Activated CD8-positive, alpha-beta T cell treated with anti-CD3 and anti-CD28 coated beads for 36 hours (primary cell): ENCODE measurements around the gene GJD4. TPM values are rescaled to one million over a fixed set of nuclear protein-coding genes. Genes with fewer than 3 reads are reported as not detected.

Experiments
- ATAC-seq: fragments of 200-7000 bp; cut with Tn5 transposase; one replicate; pipeline ENCODE4 v1.10.0; 2021; ENCODE audit warnings: mild to moderate bottlenecking, moderate library complexity
- CTCF ChIA-PET: fragments of 350-600 bp; sonication (Branson Sonifier 250); formaldehyde crosslinking; loops from one replicate; lab custom pipeline; 2021; ENCODE audit warnings: antibody characterized with exemption; lab: Charles Lee
- POLR2A ChIA-PET: fragments of 350-600 bp; sonication (Branson Sonifier 250); formaldehyde crosslinking; loops from one replicate; lab custom pipeline; 2021; ENCODE audit warnings: antibody characterized with exemption; lab: Charles Lee
- DNase-seq: peaks from one replicate; pipeline ENCODE4 v3.0.0-alpha.2; 2020
- H3K27ac Mint-ChIP-seq: one replicate; pipeline ENCODE4 v1.8.0; 2021; ENCODE audit warnings: mild to moderate bottlenecking, mixed read lengths
- H3K27me3 Mint-ChIP-seq: one replicate; pipeline ENCODE4 v1.8.0; 2021; ENCODE audit warnings: mixed read lengths
- H3K36me3 Mint-ChIP-seq: one replicate; pipeline ENCODE4 v1.8.0; 2021; ENCODE audit warnings: low read depth, mixed read lengths
- H3K4me1 Mint-ChIP-seq: one replicate; pipeline ENCODE4 v1.8.0; 2021; ENCODE audit warnings: low read depth, mixed read lengths
- H3K4me3 Mint-ChIP-seq: one replicate; pipeline ENCODE4 v1.8.0; 2021; ENCODE audit warnings: mild to moderate bottlenecking, moderate library complexity, mixed read lengths
- H3K9me3 Mint-ChIP-seq: one replicate; pipeline ENCODE4 v1.8.0; 2021; ENCODE audit warnings: mixed read lengths
- CTCF ChIP-seq: fragments of 200-600 bp; IDR thresholded peaks from one replicate; pipeline ENCODE4 v1.8.0; 2022; ENCODE audit warnings: antibody characterized with exemption, mild to moderate bottlenecking
- intact Hi-C: fragments of 100-400 bp; cut with micrococcal nuclease; formaldehyde crosslinking; loops from one replicate; pipeline ENCODE4 v1.10.0; 2022
- total RNA-seq, 2 experiments: library from RNA; stranded (reverse); gene quantifications; one replicate each; pipeline ENCODE4 v1.2.3, GENCODE V29; 2021

Gene GJD4
- total RNA-seq, 2 experiments from 2014 or later = not detected

GRCh38 chr10:35642793-35643114 lies 37.6 kb downstream of the GJD4 start:
- no peak for TF ChIP-seq CTCF
- Mint-ChIP-seq H3K36me3 (no peaks in the 10 kb centered on the region), H3K4me3 (peak overlapping the region; percentile 71), H3K27ac (no peak overlapping the region), H3K4me1 (peaks cover 22% of the 10 kb centered on the region), H3K27me3 (peaks cover 49% of the 10 kb centered on the region), H3K9me3 (no peaks in the 10 kb centered on the region)
- ChIA-PET CTCF (no interaction called here), POLR2A (no interaction called here)
- ATAC-seq (no peak), DNase-seq (no peak)
- intact Hi-C loops = no loop called here

- CTCF ChIA-PET = interaction anchor here (5.4 kb wide), 1 partner anchor 7 kb away, joined by 30 read pairs; no protein-coding TSS in a partner anchor
- ATAC-seq (no peak), DNase-seq (peak; percentile 13)
- peaks cover 46% of the 10 kb centered on the region for H3K27me3 Mint-ChIP-seq
- H3K4me1 Mint-ChIP-seq = peaks cover 22% of the 10 kb centered on the region
- no peak for TF ChIP-seq CTCF
- intact Hi-C loops = no loop called here
- POLR2A ChIA-PET = no interaction called here
- H3K36me3 Mint-ChIP-seq = no peaks in the 10 kb centered on the region
- H3K4me3 Mint-ChIP-seq = peak overlapping the region; percentile 71
- H3K9me3 Mint-ChIP-seq = no peaks in the 10 kb centered on the region
- no peak overlapping the region for H3K27ac Mint-ChIP-seq
Measured at GRCh38 chr10:35643151-35644049, 38.3 kb downstream of the GJD4 start.

- CTCF ChIA-PET = interaction anchor here (5.4 kb wide), 1 partner anchor 8 kb away, joined by 30 read pairs; no protein-coding TSS in a partner anchor
- peak overlapping the region; percentile 71 for H3K4me3 Mint-ChIP-seq
- H3K27ac Mint-ChIP-seq = no peak overlapping the region
- intact Hi-C loops = no loop called here
- no peak for TF ChIP-seq CTCF
- DNase-seq = peak; percentile 15
- POLR2A ChIA-PET = no interaction called here
- peaks cover 22% of the 10 kb centered on the region for H3K4me1 Mint-ChIP-seq
- no peaks in the 10 kb centered on the region for H3K36me3 Mint-ChIP-seq
- H3K27me3 Mint-ChIP-seq = peaks cover 41% of the 10 kb centered on the region
- no peaks in the 10 kb centered on the region for H3K9me3 Mint-ChIP-seq
- no peak for ATAC-seq
Measured at GRCh38 chr10:35644050-35644950, 39.2 kb downstream of the GJD4 start.

- Mint-ChIP-seq H3K4me3 (no peak overlapping the region), H3K27ac (no peak overlapping the region), H3K9me3 (no peaks in the 10 kb centered on the region), H3K36me3 (no peaks in the 10 kb centered on the region), H3K4me1 (no peaks in the 10 kb centered on the region), H3K27me3 (peaks cover 5% of the 10 kb centered on the region)
- POLR2A ChIA-PET = no interaction called here
- ATAC-seq (no peak), DNase-seq (no peak)
- CTCF ChIA-PET = no interaction called here
- intact Hi-C loops = no loop called here
- no peak for TF ChIP-seq CTCF
Measured at GRCh38 chr10:35650894-35651293, 45.8 kb downstream of the GJD4 start.
